NT2/D1 (cell line): Measurements from ENCODE around the gene IFNE.

ENCODE experiments used
- DNase-seq: peaks from one replicate; pipeline ENCODE4 v3.0.0-alpha.2; 2011; ENCODE audit warnings: low read depth, low spot score
- H3K27me3 ChIP-seq: 2 replicates; pipeline ENCODE4 v1.6.0; 2011; ENCODE audit warnings: mild to moderate bottlenecking; ENCODE audit not compliant: insufficient read length, insufficient read depth
- H3K36me3 ChIP-seq: 2 replicates; pipeline ENCODE4 v1.6.1; 2011; ENCODE audit warnings: mild to moderate bottlenecking, low read length, mixed read lengths; ENCODE audit not compliant: insufficient read depth, insufficient read length
- H3K4me1 ChIP-seq: 2 replicates; pipeline ENCODE4 v1.5.1; 2011; ENCODE audit not compliant: insufficient read depth, insufficient read length
- H3K4me3 ChIP-seq: 2 replicates; pipeline ENCODE4 v1.5.1; 2011; ENCODE audit warnings: low read depth; ENCODE audit not compliant: insufficient read length
- H3K9ac ChIP-seq: 2 replicates; pipeline ENCODE4 v1.6.0; 2011; ENCODE audit warnings: low read depth; ENCODE audit not compliant: insufficient read length
- H3K9me3 ChIP-seq: 2 replicates; pipeline ENCODE4 v1.5.1; 2011; ENCODE audit warnings: mild to moderate bottlenecking, low read length; ENCODE audit not compliant: insufficient read depth
- SUZ12 ChIP-seq: IDR thresholded peaks from 2 replicates; pipeline ENCODE4 v1.6.1; 2011; ENCODE audit not compliant: insufficient read length, insufficient read depth; ENCODE audit errors: extremely low read depth
- YY1 ChIP-seq: IDR thresholded peaks from 2 replicates; pipeline ENCODE4 v1.6.1; 2011; ENCODE audit not compliant: insufficient read length, insufficient read depth
- ZNF274 ChIP-seq: IDR thresholded peaks from 2 replicates; pipeline ENCODE4 v1.6.1; 2011; ENCODE audit warnings: mild to moderate bottlenecking, low read depth, low read length

IFNE gene

DNA sequence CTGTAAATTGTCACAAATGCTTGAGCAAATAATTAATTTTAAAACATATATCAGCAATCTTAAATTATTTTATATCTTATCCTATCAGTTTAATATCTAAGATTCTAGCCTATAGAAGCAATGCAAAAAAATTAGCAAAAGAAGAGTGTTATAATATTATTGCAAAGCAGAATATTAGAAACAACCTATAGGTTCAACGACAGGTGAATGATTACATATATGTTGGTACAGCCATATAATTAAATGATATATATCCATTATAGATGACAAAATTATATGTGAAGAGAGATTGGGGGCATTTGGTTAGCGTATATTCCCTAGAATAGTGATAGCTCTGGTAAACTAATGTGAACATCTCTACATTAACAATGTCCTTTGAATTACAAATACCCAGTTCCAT, at the start of gene IFNE:
Gene IFNE, minus strand, starts transcription at position 101 of the 400 bp plus-strand sequence. CDS start 619 bp downstream, outside the sequence.
- TF ChIP-seq SUZ12 (no peak), ZNF274 (no peak), YY1 (no peak)
- no peaks in the 10 kb centered on the region for H3K4me1 ChIP-seq
- no peaks in the 10 kb centered on the region for H3K27me3 ChIP-seq
- H3K36me3 ChIP-seq, result no peaks in the 10 kb centered on the region
- H3K9ac ChIP-seq, result no peak within 1 kb of the TSS
- DNase-seq, result no peak
- H3K9me3 ChIP-seq, result no peaks in the 10 kb centered on the region
- no peak within 1 kb of the TSS for H3K4me3 ChIP-seq

DNA sequence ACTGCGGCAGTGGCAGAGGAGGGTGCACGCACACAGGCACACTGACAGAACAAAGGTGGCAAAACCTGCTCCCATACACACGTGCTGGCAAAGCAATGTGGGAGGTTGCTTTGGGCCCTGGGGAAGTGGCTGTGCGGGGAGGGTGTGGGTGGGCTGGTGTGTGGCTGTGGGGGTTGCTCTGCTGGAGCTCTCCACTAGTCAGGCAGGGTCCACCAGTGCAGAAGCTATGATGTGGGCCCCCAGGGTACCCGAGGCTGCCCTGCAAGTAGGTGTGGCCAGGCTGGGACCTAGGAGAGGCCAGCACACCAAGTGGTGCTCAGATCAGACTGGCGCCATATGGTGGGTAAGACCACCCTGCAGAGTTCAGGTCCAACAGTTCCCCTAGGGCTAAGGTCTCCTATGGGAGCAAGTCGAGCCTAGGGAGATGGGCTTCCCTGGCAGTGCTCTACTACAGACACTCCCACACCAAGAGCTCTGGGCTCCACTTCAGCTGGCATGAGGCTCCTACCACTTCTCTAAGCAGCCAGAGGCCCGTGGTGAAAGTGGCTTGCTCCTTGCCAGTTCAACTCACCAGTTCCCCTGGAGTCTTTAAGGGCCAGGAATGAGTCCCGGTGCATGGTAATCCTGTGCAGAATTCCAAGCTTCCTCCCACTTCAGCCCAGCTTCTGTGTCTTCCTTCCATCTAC, 46.2 kb upstream of the IFNE start:
- no peaks in the 10 kb centered on the region for H3K27me3 ChIP-seq
- no peaks in the 10 kb centered on the region for H3K4me1 ChIP-seq
- DNase-seq, result no peak
- H3K9ac ChIP-seq, result no peak overlapping the region
- peaks cover 13% of the 10 kb centered on the region for H3K36me3 ChIP-seq
- H3K4me3 ChIP-seq, result no peak overlapping the region
- H3K9me3 ChIP-seq, result no peaks in the 10 kb centered on the region; the same call in 1 of the 2 replicates
- TF ChIP-seq ZNF274 (no peak), SUZ12 (no peak), YY1 (no peak)

- no peaks in the 10 kb centered on the region; the same call in 1 of the 2 replicates for H3K9me3 ChIP-seq
- DNase-seq, result no peak
- peaks cover 13% of the 10 kb centered on the region for H3K36me3 ChIP-seq
- H3K9ac ChIP-seq, result no peak overlapping the region
- no peaks in the 10 kb centered on the region for H3K27me3 ChIP-seq
- no peak overlapping the region for H3K4me3 ChIP-seq
- TF ChIP-seq SUZ12 (no peak), ZNF274 (no peak), YY1 (no peak)
- no peaks in the 10 kb centered on the region for H3K4me1 ChIP-seq
These were observed 45.5 kb upstream of the IFNE start for GRCh38 chr9:21527579-21527978.

DNA sequence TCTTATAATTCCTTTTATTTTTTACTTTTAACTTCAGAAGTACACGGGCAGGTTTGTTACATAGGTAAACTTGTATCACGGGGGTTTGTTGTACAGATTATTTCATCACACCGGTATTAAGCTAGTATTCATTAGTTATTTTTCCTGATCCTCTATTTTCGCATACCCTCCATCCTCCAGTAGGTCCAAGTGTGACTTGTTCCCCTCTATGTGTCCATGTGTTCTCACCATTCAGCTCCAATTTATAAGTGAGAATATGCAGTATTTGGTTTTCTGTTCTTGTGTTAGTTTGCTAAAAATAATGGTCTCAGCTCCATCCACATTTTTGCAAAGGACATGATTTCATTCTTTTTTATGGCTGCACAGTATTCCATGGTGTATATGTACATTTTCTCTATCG, 43.1 kb upstream of the IFNE start:
- no peaks in the 10 kb centered on the region for H3K4me1 ChIP-seq
- H3K9me3 ChIP-seq, result no peaks in the 10 kb centered on the region; the same call in 1 of the 2 replicates
- peaks cover 13% of the 10 kb centered on the region for H3K36me3 ChIP-seq

GRCh38 chr9:21524099-21524830, 42.2 kb upstream of the IFNE start:
- H3K36me3 ChIP-seq, result peaks cover 13% of the 10 kb centered on the region
- no peaks in the 10 kb centered on the region for H3K9me3 ChIP-seq
- H3K4me1 ChIP-seq, result no peaks in the 10 kb centered on the region
- no peak overlapping the region for H3K9ac ChIP-seq
- no peak overlapping the region for H3K4me3 ChIP-seq
- TF ChIP-seq ZNF274 (no peak), YY1 (no peak), SUZ12 (no peak)
- H3K27me3 ChIP-seq, result no peaks in the 10 kb centered on the region
- no peak for DNase-seq

More for the DNA sequence above, 43.1 kb upstream of the IFNE start:
- no peak overlapping the region for H3K9ac ChIP-seq
- H3K27me3 ChIP-seq, result no peaks in the 10 kb centered on the region
- H3K4me3 ChIP-seq, result no peak overlapping the region
- TF ChIP-seq ZNF274 (no peak), YY1 (no peak), SUZ12 (no peak)
- DNase-seq, result no peak

DNA sequence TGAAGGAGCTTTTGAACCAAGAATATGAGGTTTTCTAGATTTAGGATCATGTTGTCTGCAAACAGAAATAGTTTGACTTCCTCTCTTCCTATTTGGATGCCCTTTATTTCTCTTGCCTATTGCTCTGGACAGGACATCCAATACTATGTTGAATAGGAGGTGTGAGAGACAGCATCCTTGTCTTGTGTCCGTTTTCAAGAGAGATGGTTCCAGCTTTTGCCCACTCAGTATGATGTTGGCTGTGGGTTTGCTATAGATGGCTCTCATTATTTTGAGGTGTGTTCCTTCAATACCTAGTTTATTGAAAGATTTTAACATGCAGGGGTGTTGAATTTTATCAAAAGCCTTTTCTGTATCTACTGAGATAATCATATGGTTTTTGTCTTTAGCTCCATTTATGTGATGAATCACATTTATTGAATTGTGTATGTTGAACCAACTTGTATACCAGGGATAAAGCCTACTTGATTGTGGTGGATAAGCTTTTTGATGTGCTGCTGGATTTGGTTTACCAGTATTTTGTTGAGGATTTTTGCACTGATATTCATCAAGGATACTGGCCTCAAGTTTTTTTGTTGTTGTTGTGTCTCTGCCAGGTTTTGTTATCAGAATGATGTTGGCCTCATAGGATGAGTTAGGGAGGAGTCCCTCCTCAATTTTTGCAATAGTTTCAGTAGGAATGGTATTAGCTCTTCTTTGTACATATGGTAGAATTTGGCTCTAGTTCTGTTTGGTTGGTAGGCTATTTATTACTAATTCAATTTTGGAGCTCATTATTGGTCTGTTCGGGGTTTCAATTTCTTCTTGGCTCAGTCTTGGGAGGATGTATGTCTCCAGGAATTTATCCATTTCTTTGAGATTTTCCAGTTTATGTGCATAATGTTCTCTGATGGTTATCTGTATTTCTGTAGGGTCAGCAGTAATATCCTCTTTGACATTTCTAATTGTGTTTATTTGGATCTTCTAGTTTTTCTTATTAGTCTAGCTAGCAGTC, 41.2 kb upstream of the IFNE start:
- no peak for TF ChIP-seq ZNF274
- no peak for TF ChIP-seq SUZ12
- no peak for TF ChIP-seq YY1
- no peak for DNase-seq
- Histone ChIP-seq H3K27me3 (no peaks in the 10 kb centered on the region), H3K36me3 (peaks cover 9% of the 10 kb centered on the region), H3K4me3 (no peak overlapping the region), H3K4me1 (no peaks in the 10 kb centered on the region), H3K9ac (no peak overlapping the region), H3K9me3 (no peaks in the 10 kb centered on the region)
